Testis (tissue), 2 donors: Measurements from ENCODE around the gene TJP1.

Source experiments
- CTCF ChIP-seq, 3 experiments: fragments of 450-650 bp in 2 of 3; fragments of 200-600 bp in 1 of 3; sonication (generic) in 1 of 3; IDR thresholded peaks; one replicate each; pipeline ENCODE4 v1.5.1; 2016 to 2019; ENCODE audit warnings: antibody characterized with exemption in 3 of 3, mild to moderate bottlenecking in 2 of 3, moderate library complexity in 1 of 3
- POLR2A ChIP-seq: fragments of 450-650 bp; IDR thresholded peaks from one replicate; pipeline ENCODE4 v1.6.1; 2017; ENCODE audit warnings: antibody characterized with exemption, mild to moderate bottlenecking, moderate library complexity

DNA sequence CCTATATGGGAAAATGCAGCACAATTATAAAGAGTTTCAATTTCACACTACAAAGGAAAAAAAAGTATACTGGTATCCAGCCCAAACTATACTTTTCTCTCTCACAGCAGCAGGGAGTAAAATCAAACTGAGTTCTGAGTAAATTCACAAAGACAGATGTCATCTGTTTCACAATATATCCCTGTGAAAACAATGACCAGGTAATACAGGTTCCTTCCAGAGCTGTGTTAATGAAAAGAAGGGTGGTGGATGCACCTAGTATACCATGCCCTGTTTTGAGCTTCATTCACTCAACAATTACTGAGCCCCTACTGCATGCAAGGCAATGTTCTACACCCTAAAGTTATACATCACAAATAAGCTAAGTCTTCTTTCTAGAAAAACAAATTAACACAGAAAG is 108.5 kb downstream of the TJP1 start:
- TF ChIP-seq CTCF (IDR thresholded peaks at IDR 0.05): no peak
- TF ChIP-seq POLR2A: no peak
